GM19397 (cell line): ENCODE results near the gene DVL3.
"Not testable (repeated sequence)": the region's sequence is repeated elsewhere in the genome, so short reads cannot be mapped to it uniquely, and the experiment has no call there.

ENCODE experiments used
- ATAC-seq: cut with Tn5 transposase; IDR thresholded peaks from one replicate; pipeline ENCODE4 v1.9.1; 2021; ENCODE audit warnings: mild to moderate bottlenecking, moderate library complexity; ENCODE audit not compliant: unreplicated experiment

The DVL3 gene

DNA sequence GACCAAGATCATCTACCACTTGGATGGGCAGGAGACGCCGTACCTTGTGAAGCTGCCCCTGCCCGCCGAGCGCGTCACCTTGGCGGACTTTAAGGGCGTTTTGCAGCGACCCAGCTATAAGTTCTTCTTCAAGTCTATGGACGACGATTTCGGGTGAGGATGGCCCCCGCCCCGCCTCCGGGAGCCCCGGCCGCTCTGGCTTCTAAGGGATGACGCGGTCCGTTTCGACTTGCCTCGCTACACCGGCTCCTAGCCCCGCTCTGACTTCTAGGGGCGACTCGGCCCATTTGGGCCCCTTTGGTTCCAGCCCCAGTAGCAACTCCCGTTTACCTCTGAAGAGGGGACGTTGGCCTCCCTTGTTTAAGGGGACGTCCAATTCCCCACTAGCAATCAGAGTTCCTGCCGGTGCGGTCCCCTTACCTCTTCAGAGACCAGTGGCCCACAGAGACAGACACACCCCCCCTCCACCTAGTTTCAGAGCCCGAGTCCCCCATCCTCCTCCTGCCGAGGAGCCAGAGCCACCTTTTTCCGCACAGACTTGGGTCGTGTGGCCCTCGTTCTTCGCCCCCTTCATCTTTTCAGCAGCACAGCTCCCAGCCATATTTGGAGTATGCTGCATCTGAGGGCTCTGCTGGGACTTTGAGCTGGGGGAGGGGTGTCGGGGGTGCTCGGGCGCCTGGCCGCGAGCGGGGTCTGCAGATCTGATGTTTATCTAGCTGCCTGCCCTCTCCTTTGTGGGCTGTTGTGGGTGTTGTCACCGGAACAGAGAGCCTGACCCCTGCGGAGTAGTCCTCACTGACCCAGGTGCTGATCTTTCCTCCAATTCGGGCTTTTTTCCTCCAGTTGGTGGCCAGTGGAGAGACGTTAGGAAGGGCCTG lies 706 bp downstream of the DVL3 start:
- peak; percentile 14 for ATAC-seq

DNA sequence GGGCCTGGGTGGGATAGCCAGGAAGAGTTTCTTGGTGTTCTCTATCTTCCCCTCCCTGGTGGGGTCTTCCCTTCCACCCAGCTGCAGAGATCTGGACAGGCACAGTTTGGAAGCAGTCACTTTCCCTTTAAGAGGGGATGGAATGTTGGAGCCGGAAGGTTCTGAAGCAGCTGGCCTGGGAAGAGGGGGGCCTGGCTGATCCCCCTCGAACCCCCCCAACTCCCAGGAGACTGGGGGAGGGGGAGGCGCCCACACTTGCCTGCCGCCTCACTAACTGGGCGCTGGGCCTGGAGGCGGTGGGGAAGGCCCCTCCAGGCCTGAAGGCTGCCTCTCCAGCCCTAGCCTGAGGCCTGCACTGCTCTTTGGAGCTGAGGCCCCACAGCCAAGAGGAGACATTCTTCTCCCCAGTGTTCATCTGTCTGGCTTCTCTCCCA lies 1.4 kb downstream of the DVL3 start:
- ATAC-seq, result no peak

DNA sequence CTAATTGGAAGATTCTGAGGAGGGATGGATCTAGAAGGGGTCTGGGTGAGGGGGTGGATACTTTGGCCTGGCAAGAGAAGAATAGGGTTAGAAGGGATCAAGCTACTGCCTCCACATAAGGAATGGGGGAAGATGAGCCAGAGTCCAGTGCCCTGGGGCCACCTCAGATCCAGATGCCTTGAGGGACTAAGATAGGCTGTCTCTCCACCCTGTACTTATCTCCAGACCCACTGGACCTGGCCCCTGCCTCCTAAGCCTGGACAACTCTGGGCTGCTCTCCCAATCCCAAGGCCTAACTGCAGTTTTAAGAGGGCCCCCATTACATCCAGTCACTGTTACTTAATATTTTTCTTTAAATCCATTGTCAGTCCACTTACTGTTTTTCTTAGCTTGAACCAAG lies 2.0 kb downstream of the DVL3 start:
- no peak for ATAC-seq

GRCh38 chr3:184158404-184158803 lies 3.2 kb downstream of the DVL3 start:
- ATAC-seq, result no peak

DNA sequence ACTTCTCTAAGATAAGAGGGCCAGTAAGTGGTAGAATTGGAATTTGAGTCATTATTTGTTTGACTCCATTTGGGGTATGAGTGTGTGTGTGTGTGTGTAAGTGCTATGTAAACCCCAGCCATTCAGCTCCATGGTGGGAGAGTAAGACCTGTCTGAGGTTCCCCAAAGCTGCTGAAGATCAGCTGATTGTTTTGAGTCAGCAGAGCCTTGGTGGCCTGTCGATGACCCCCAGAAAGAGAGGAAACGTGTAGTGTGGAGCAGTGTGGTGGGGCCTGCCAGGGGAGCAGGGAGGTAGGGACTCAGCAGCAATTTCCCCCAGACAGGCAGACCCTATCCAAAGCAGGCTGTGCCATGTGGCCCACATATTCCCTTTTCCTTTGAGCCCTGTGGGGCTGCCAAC lies 5.3 kb downstream of the DVL3 start:
- ATAC-seq, result no peak

GRCh38 chr3:184162571-184163070 lies 7.4 kb downstream of the DVL3 start:
- not testable (repeated sequence) for ATAC-seq

GRCh38 chr3:184164648-184165330 lies 9.6 kb downstream of the DVL3 start:
- ATAC-seq, result no peak

DNA sequence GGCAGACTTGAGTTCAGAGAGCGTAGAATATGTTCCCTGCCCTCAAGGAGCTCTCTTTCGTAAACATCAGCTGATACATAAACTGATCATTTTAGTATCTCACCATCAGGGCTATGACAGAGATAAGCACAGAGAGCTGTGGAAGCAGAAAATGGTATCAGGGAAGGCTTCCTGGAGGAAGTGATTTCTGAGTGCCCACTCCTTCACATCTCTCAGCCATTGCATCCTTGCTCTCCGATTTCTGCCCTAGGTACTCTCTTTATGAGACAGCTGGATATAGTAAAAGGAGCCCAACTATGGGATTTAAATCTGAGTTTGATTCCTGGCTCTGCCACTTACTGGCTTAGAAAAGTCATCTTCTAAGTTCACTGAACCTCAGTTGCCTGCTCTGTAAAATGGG lies 10.4 kb downstream of the DVL3 start:
- ATAC-seq, result no peak

- ATAC-seq, result no peak
These were observed 11.5 kb downstream of the DVL3 start for GRCh38 chr3:184166671-184167070.

- no peak for ATAC-seq
These were observed 12.6 kb downstream of the DVL3 start for GRCh38 chr3:184167786-184168185.

DNA sequence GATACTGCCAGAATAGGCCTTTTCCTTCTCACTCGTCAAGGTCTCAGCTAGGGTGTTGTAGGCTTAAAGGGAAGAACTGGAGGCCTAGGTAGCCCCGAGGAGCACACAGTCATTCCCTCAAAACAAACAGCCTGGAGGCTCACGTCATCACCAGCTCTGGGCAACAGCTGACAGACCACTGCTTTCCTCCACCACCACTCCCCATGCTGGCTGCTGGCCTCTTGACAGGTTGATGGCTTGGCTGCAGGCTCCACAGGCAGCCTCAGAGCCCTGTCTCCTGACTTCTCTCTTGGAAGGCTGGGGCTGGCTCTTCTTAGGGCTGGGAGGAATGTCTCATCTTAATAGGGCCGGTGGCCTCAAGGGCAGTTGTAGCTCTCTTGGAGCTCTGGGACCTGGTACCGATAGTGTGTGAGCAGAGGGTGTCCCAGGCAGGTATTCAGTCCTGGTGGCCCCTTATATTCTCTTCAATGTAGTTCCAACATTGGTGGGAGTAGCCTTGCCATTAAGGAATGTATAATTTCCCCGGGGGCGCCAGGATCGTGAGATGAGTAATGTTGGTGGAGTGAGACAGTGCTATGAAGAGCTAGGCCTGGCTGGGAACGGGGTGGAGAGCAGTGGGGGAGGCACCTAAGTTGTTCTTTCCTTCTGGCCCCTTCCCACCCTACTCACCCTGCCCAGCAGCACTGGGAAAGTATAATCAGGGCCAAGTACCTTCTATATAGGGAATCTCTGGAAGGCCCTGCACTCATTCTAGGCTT lies 13.4 kb downstream of the DVL3 start:
- ATAC-seq, result no peak

GRCh38 chr3:184169896-184170875 lies 15.0 kb downstream of the DVL3 start:
- no peak for ATAC-seq

- no peak for ATAC-seq
These were observed 16.4 kb downstream of the DVL3 start for GRCh38 chr3:184171562-184171961.

GRCh38 chr3:184172681-184173373 lies 17.6 kb downstream of the DVL3 start:
- ATAC-seq, result no peak

DNA sequence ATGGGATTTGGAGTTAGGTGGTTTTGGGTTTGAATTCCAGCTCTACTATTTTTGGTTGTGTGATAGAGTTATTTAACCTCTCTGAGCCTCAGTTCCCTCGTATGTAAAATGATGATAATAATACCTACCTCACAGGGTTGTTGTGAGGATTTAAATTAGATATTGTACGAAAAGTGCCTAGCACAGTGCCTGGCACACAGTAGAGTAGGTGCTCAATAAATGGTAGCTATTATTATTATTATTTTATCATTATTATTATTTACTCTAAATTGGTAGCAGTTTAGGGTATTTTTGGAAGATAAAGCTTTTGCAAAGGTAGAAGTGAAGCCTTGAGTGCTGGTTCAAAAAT lies 18.2 kb downstream of the DVL3 start:
- no peak for ATAC-seq

- ATAC-seq, result no peak
These were observed 19.1 kb downstream of the DVL3 start for GRCh38 chr3:184174284-184174645.

DNA sequence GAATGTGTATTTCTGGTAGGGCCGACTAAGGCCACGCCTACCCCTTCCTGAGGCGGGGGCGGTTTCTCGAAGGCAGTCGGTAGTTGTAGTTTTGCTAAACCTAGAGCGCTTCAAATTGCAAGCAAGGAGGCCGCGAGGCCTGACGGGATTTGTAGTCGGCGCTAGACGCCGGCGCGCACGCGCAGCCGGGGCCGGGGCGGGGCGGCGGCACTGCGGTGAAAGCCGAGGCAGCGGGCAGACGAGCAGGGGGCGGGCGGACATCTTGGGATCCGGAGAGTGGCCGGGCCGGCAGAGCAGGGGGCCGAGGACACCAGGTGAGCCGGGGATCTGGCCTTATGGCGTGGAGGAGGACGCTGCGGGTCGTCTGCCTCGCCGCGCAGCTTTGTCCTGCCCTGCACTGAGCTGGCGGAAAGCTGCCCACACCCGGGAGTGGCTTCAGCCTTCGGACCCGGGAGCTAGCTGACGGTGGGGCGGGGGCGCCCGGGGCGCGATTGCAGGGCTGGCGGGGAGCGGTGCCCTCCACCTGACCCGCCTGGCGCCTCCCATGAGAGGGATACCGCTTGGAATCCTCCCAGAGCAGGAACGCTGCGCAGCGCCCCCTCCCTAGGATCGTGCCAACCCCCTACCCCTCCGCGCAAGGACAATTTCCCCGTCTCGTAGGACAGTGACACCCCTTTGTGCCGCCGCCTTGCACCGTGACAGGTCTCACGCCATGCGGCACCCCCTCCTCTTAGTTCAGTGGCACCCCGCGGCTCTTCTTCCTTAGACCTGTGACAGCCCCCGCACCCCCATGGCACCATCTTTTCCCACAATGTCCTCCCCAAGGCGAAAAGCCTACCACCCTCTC lies 19.7 kb downstream of the DVL3 start, which contains the start of gene AP2M1:
Gene AP2M1 (plus strand): TSS at position 210 of the 847 bp plus-strand sequence. CDS start 2,139 bp downstream, outside the sequence.
- peak; percentile 95 for ATAC-seq

DNA sequence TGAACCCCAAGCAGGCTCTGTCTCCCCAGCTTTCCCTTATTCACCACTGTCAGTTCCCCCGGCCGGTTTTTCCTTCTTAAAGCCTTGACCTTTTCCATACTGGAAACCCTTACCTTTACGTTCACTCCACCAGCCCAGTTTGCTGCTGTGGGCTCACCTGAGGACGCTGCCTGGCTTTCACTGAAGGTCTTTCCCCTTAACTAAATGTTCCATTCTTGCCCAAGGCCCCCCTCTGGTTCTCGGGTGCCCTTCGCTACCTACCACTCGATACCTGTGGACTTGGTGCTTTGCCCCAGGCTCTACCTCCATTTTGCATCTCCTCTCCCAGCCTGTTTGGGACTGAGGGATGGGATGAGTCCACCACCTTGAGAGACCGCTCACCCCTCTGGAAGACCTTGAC lies 20.3 kb downstream of the DVL3 start:
- no peak for ATAC-seq

GRCh38 chr3:184175981-184176376 lies 20.8 kb downstream of the DVL3 start:
- no peak for ATAC-seq
